ENCODE results near the gene MAML3.
"Not testable (repeated sequence)": the region's sequence is repeated elsewhere in the genome, so short reads cannot be mapped to it uniquely, and the experiment has no call there.

MAML3 gene

DNA sequence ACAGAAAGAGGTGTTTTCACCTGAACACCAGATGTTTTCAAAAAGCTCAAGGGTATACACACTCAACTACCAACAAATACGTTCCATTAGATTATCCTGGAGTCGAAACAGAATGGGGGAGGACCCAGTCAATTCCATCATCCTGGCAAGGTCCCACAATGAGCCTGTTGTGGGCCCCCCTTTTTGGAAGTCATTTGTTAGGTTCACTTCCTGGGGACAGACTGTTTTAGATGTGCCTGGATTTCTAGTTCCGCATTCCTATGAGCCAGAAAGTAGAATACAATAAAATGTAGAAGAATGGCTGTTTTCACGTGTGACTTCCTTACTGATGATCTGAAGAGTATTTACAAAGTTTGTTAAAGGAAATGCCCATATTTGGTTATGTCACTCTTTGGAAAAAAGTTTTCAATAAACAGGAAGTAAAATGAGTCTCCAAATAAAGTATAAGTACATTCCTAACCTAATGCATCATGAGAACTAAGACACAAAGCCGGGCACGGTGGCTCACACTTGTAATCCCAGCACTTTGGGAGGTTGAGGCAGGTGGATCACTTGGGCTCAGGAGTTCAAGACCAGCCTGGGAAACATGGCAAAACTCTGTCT, 192.5 kb downstream of the MAML3 start:
- DNase-seq (ENCODE audit: low read depth): no peak

DNA sequence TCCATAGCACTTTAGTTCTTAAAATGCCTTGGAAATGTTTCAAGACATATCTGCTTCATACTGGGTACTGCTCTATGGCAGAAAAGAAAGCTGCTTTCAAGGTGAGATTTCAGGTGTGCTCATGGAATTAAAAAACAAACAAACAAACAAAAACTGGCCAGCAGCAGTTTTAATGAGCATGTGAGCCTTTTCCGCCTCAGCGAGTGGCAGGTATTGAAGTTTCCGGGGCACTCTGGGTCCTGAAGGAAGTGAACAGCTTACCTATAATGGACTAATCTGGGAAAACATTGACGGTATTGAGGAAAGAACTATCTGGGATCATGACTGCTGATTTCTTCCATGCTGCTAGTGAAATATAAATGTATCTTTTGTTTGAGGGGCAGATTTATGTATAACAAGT, 194.6 kb downstream of the MAML3 start:
- no peak for DNase-seq (ENCODE audit: low read depth)

DNA sequence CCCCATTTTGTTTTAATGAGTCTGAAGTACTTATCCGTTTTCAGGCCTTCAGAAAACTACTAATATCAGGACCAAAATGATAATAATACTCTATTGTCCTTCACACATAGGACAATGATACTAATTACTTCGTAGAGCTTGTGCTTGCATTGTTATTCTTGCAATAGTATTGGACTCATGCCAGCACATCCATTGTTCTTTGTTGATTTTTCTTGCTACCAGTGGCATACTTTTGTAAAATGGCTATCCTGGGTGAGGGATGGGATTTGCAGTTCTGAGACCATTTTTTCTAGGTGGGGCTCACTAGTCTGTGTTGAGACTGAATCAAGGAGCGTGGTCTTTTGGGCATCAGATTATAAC, 195.3 kb downstream of the MAML3 start:
- no peak for DNase-seq (ENCODE audit: low read depth)

DNA sequence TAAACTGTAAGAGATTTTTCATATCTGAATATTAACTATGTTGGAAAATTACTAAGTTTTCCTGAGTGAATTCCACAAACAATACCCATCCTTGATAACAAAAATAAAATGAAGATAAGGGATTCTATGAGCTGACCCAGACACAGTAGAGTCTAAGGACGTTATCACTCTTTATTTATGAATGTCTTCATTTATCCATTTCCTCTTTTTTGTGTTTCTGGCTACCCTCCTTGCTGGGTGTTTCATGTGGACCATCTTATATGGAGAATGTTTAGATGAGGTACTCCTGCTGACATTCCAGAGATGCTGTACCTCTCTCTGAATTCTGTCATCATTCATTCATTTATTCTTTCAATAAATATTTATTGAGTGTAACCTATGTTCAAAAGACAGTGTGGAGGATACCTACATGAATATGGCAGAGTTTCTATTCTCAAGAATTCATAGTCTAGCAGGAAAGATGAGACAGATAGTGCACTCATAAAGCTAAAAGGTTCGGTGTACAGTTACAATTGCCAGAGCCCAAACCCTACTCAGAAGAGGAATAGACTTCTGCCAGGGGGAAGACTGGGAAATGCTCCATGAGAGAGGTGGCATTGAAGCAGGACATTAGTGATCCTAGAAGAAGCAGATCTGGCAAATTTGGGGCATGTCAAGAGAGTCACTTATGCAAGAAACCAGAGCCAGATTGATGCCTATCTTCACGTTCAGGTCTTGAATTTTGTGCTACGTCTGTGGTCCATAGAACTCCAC, 195.8 kb downstream of the MAML3 start:
- DNase-seq (ENCODE audit: low read depth): no peak

DNA sequence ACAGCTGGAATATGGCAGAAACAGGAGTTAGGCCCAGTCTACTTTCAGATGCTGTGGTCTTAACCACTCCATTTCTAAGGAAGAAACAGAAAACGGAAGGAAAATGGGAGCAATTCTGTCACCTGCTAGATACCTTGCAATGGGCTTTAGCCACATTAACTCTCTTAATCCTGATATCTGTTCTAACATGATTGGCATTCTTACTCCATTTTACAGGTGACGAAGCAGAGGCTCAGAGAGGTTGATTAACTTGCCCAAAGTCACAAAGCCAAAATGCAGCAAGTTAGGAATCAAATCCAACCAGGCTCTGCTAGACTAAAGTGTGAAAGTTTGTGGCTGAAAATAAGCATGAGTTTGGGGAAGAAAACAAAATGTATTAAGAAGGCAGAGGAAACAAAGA, 196.9 kb downstream of the MAML3 start:
- DNase-seq (ENCODE audit: low read depth): no peak

DNA sequence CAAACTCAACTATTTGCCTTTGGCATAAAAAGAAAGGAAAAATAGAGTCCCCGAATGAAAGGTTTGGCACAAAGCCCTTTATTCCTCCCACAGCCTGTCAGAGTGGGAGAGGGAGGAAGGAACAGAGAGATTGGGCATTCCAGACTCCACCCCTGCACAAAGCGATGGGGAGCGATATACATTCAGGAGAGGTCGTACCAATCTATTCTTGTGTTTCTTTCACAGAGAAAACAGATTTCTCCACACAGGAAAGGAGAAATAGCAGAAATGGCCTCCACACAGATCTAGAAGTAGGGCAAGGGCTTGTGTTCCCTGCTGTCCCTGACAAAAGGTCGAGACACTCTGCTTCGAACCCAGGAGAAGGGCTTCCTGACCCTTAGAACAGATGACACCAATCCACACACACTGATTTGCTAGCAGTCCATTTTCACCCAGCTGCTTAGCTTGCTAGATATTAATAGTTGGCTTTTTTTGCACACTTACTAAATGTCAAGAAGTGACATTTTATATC, 197.4 kb downstream of the MAML3 start:
- DNase-seq (ENCODE audit: low read depth): no peak

DNA sequence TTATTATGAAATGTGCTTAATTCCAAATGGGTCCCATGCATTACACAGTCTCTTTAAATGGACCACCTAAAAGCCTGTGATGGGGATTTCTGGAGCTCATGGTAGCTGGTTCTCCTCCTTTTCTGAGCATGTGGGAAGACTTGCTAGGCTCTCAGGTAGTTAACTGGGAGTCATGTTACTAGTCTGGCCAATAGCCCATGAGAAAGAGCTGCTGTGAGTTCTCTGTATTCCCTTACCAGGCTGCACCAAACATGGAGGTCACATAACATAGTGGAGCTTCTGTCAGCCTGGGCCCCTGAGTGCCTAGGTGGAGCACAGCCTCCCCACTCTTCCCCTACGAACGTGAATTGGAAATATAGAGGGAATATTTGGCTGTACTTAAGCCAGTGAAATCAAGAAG, 198.4 kb downstream of the MAML3 start:
- no peak for DNase-seq (ENCODE audit: low read depth)

DNA sequence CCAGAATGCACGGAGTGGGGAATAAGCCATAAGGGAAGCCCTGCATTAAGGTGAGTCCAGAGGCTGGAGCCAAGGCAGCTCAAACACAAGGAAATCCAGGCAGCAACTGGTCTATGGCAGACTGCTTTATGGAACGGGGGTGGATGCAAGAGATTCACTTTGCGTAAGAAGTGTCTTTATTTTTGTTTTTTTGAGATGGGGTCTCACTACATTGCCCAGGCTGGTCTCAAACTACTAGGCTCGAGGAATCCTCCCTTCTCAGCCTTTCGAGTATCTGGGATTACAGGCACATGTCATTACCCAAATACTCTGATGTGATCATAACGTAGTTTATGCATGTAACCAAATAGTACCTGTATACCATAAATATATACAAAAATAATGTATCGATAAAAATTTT, 199.5 kb downstream of the MAML3 start:
- DNase-seq (ENCODE audit: low read depth): no peak

DNA sequence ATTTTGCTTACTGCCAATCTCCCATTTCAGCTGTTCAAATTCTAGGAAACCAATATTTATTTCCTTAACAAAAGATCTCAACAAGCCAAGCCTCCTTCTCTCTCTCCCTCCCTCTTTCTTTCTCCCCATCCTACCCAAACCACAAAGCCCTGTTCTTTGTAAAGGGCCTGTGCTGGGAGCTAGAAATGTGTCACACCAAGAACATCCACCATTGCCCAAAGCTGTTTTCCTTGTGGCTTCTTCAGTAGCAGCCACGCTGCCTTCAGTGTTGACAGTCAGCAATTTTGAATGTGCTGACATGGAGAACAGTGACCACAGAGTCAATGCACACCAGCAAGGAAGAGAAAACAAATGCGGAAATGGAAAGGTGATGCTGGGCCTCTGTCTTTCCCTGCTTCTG, 203.0 kb downstream of the MAML3 start:
- peak; percentile 43 for DNase-seq (ENCODE audit: low read depth)

DNA sequence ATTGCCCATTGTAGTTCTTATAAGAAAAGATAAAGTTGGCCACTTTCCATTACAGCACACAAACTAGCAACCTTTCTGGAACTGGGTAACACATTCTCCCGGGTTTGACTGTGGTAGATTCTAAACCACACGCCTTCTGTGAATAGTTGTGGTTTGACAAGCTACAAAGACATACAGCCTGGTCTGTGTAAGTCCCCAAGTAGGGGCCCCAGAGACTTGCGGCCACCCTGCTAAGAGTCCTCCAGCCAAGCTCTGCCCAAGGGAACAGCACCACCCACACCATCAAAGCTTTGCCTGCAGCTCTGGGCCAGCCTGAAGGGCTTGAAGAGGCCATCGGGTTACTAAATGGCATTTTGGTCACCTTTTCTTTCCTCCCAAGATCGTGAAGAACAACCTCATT, 203.4 kb downstream of the MAML3 start:
- DNase-seq (ENCODE audit: low read depth): peak; percentile 68

DNA sequence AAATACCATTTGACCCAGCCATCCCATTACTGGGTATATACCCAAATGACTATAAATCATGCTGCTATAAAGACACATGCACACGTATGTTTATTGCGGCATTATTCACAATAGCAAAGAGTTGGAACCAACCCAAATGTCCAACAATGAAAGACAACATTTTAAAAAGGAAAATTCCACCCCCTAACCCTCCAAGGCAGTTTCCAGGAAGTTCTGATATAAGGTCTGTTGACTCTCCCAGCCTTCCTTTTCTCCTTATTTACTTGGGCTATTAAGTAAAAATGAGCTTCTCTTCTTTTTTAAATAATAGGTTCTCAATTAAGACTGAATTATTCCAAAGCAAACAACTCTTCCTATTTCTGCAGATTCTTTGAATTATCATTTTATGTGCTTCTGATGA, 209.1 kb downstream of the MAML3 start:
- not testable (repeated sequence) for DNase-seq (ENCODE audit: low read depth)

DNA sequence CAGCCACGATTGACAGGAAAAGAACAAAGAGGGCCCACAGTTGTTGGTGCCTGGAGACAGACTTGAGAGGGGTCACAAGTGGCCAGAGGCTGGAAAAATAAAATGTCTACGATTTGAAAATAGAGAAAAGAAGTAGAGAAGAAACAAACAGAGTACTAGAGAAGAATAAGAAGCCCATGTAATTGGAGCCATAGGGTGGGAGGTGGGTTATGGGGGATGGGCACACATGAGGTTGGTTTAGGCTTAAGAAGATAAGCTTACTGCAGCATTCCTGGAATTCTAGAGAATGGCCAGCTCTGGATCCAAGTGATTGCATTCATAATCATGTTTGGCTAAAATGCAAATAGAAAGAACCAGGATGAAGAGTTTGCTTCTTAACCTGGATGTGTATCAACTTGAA, 210.7 kb downstream of the MAML3 start:
- no peak for DNase-seq (ENCODE audit: low read depth)

DNA sequence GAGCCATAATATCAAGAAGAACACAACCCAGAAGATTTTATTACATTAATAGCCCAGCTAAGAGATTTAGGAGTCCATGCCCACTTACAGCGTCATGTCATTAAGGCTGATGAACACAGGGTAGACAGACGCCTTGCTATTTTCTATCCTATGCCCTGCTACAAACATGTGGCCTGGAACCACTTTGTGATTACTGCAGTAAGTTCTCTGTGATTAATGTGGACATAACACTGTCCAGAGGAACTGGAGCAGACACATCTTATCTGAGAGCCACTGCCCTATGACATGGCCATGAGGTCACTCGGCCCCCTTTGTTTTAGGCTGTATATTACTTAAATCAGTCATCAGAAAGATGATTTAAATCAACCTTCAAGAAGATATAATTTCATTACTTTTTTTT, 211.7 kb downstream of the MAML3 start:
- DNase-seq (ENCODE audit: low read depth): no peak

DNA sequence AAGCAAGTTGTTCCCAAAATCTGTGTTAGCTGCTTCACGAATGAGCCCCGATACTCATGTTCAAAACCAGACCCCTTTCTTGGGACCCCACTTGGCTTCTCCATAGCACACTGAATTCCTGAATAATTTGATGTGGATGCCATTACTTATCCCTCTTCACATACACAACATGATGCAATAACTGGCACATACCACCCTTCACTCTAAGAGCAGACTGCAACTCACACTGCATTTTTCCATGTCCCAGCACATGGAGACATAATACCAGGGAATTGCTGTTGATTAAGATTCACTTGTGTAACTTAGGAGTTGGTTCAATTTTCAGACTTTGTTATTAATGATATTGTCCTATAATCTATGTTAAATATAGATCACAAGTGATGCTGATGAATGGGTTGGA, 213.4 kb downstream of the MAML3 start:
- no peak for DNase-seq (ENCODE audit: low read depth)

DNA sequence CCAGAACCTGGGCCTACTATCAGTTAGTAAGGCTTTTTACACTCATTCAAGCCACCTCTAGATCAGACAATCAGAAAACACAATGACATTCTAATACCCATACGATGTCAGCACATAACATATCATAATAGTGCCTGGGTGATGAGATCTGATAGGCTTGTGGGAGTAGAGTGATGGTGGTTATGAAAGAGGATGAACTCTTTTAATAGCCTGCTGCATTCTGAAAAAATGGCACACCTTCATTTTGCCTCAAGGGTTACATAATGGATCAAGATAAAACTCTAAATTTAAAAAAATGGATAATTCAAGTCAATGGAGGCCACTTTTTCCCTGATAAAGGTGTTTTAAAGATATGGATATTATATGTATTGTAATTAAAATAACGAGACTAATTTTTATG, 215.6 kb downstream of the MAML3 start:
- no peak for DNase-seq (ENCODE audit: low read depth)

DNA sequence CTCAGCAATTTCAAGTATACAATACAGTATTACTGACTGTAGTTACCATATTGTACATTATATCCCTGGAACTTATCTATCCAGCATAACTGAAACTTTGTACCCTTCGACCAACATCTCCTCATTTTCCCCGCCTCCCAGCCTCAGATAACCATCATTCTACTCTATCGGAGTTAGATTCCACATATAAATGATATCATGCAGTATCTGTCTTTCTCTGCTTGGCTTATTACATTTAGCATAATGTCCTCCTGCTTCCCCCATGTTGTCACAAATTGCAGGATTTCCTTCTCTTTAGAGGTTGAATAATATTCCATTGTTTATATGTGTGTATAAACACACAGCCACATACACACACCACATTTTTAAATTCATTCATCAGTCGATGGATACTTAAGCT, 218.1 kb downstream of the MAML3 start:
- no peak for DNase-seq (ENCODE audit: low read depth)

DNA sequence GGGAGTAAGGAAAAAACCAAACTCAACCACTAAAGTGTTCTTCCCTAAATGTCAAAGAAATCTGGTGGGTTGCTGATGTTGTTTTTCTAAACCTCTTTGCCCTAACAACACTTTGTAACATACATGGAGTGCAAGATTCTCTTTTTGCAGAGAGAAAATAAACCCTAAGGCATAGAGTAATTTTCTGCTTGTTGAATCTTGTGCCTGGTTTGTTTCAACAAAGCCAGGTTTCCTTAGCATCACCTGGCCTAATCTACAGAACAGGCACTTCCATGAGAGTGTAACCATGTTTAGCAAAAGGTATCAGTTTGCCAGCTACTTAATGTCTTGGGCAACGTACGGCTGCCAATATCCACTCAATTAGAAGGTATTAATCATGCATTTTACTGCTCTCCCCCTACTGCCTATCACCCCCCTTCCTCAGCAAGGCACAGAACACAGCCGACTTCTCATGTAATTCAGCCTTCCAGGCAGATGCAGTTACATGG, 219.2 kb downstream of the MAML3 start:
- DNase-seq (ENCODE audit: low read depth): no peak

DNA sequence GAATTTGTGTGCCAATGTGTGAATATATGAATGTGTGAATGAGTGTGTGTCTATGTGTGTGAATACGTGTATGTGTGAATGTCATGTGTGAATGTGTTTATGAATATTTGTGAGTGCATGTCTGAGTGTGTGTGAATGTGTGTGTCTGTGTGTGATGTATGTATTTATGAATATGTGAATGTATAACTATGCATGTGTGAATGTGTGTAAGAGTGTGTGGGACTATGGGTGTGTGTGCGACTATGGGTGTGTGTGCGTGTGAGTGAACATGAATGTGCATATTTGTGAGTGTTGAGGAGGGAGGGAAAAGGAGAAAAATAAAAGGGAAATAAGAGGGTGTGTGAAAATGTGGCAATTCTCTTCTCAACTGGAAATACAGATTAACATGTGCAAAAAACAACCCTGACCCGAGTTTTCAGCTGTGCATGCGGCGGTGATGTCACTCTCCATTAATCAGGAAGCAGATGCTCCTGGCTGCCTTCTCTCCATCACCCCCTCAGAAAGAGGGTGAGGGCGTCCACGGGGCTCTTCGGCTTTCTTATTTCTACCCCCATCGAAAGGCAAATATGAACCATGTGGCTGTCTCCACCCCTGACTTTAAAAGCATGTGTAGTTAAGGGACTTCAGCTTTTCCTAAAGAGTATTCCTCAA, 219.8 kb downstream of the MAML3 start:
- no peak for DNase-seq (ENCODE audit: low read depth)

DNA sequence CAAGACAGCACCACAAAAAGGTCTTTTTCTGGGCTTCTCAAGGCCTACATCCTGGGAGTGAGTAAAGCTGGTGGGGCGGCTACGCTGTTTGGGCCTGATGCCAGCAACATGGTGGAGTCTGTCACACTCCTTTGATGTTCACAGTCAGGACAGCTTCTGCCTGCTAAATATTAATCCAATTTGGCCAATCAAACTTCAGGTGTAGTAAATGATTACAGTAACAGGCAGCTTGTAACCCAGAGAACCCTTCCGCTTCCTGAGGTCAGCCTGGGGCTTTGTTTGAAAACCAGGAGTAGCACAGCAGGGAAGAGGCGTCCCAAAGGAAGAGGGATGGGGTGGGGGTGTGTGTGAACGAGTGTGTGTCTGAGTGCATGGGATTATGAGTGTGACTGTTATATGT, 220.4 kb downstream of the MAML3 start:
- no peak for DNase-seq (ENCODE audit: low read depth)

DNA sequence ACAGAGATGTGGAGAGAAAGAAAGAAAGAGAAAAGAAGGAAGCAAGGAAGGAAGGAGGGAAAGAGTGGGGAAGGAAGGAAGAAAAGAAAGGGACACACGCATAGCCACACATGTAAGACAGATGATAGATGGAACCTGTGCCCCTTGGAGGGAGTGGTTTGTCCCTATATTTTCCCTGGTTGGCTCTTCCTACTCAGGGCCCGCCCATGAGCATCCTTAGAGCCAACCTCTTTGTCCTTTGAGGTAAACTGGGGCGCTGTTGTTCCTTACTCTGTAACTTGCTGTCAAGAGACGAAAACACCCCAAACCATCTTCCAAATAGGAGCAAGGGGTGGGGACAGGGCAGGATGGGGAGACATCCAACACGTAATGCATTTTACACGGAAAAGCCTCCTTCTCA, 220.9 kb downstream of the MAML3 start:
- DNase-seq (ENCODE audit: low read depth): no peak

DNA sequence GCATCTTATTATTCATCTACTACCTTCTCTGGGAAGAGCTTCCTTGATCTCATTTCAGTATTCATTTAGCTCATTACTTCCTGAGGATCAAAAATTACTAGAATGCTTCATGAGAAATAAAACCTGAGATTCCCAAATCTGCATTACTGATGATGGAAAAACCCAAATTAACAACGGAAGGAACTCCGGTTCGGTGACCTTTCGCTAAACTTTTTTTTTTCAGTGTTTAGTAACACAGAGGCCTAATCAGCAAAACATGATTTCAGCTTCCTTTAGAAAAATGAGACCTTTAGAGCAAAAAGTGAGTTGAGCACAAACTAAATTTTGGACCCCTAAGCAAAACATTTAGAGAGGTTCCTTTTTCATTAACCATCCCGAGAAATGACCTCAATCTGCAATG, 229.2 kb downstream of the MAML3 start:
- DNase-seq (ENCODE audit: low read depth): no peak

DNA sequence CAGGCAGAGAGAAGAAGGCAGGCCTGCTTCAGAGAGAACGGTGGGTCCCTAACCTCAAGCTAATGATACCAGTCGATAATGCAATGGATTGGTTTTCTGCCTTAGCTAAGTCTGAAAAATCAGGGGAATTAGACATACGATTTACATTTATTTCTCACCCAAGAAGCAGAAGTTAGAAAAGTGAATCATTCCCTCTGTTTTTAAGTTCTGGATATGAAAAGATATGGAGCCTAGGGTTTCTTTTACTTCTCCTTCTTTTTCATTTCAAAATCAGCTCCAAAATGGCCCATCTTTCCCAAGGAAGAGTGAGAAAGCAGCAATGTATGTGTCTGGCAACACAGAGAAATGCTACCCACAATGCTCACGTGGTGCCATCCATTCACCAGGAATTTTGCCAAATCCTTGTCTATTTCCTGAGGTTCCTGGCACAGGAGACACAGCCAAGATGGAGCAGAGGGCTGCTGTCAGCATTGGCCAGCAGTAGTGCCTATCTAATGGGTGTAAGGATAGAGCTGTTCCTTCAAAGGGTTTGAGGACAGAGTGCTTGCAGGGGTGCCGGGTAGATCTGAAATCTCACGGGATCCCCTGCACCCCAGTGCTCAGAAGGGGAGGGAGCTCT, 231.5 kb downstream of the MAML3 start:
- DNase-seq (ENCODE audit: low read depth): no peak
